GM18502 (cell line): ENCODE measurements around the gene HDAC4.

Experiments used
- ATAC-seq: cut with Tn5 transposase; IDR thresholded peaks from one replicate; pipeline ENCODE4 v1.9.1; 2021; ENCODE audit warnings: mild to moderate bottlenecking; ENCODE audit not compliant: unreplicated experiment, poor library complexity

HDAC4 gene

DNA sequence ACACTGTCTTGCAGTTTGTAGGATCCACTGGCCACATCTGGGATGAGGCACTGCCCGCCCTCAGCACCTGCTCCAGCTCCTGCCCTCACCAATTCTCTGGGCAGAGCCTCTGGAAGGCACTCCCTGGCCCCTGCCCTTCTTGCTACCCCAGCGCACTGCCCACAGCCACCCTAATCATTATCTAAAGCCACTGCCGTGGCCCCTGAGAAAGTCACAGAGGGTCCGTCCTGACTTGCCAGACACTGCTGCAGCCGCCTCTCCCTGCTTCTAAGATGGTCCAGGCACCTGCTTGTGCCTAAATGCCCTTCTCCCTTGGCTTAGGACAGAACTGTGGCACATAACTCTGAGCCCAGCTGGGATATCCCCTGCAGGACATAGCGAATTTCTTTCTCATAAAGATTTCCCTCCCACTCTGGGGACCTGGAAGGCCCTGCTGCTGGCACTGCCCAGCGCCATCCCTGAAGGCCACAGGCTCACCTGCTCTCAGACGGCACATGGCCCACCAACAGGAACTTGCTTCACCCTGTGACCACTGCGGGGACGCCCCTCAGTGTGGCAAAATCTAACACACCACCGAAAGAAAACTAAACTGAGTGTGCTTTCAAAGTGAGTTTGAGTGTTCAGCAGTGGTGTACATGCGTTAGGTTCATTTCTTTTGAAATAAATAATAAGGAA lies 244.9 kb downstream of the HDAC4 start:
- ATAC-seq, result no peak

DNA sequence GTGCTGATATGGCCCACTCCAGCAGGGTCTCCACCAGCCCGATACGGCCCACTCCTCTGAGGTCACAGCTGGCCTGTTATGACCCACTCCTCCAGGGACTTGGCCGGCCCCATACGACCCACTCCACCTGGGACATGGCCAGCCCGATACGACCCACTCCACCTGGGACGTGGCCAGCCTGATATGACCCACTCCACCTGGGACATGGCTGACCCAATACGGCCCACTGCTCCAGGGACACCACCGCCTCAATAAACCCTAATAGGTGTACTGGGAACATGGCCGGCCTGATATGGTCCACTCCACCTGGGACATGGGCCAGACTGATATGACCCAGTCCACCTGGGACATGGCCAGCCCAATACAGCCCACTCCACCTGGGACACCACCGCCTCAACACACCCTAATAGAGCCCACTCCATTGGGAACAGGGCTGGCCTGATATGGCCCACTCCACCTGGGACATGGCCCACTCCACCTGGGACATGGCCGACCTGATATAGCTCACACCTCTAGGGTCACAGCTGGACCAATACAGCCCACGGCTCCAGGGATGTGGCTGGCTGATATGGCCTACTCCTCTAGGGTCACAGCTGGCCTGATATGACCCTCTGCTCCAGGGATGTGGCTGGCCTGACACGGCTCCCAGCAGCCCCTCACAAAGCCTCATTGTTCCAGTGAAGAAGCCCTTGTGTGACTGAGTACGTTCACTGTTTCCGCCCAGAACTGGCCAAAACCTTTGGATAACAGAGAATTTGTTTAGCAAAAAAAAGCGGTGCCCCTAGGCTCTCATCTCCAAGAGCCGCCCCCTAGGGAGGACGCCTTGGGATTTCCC lies 245.6 kb downstream of the HDAC4 start:
- ATAC-seq, result no peak

DNA sequence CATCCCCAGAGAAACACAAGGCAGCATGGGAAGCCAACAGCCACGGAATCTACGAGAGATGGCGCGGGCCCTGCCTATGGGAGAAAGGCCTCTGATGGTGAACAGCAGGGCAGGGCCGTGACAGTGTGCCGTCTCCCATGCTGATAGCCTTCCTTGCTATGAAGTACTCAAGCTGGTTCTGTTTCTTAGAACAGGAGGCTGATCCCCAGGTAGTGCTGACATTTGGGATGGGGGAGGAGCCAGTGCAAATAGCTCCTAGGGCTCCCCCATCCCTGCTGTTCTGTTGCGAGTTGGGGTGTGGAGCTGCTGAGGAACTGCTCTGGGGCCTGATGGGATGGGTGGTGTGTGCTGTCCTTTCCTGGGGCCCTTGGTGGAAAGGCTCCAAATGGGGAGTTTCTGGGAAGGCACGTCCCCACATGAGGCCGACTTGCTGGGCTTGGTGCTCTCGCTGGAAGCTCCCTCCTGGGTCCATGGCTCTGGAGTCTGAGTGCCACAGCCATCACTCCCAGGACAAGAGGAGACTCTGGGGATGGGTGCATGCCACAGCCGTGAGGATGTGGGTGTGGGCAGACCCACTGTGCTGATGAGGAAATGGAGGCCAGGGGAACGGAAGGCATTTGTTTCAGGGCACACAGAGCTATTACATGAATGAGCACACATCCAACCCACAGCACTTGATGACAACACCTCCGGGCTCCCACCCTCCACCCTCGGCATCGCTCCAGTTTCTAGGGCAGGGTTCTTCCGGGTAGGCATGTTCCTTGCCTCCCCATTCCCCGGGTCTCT lies 246.8 kb downstream of the HDAC4 start:
- no peak for ATAC-seq

DNA sequence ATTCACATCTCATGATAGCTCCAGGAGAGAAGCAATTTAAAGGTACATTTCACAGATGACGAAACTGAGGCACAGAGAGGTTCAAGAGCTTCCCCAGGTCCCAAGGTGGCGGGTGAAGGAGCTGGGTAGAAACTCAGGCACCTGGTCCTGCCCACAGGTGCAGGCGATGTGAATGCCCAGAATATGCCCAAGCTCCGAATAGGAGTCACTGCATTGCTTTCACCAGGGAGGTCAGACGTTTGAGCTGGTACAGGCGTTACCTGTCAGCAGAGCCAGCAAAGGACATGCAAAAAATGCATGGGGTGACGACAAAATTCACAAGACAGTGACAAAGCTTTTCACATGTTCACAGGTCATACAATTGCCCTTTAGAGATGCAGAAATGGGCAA lies 247.9 kb downstream of the HDAC4 start:
- no peak for ATAC-seq

DNA sequence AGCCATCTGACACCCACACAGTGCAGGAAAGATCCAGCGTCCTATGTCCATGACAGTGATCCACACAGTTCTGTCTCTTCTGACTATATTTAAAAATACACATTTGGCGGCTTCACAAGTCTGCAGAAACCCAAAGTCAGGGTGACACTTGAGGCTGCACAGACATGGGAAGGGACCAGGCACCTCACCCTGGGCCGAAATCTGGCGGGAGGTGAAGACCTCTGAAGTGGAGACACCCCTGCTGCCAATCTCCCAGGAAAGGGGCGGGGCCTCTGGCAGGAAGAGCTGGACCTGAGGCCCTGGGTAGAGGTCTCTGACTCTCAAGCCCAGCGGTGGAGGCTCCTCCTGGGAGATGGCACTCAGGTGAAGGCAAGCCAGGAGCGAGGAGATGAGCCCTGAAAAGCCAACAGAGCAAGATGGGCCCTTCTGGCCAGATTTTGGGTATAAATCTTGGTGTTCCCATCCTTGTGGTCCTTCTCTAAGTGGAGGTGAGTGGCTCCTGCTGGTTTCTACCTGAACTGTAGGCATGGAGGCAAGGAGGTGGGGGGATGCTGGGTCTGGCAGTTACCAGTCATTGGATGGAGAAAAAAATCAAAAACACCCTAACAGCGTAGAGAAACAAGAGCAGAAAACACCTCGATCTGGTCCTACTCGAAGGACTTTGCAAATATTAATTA lies 248.4 kb downstream of the HDAC4 start:
- no peak for ATAC-seq

DNA sequence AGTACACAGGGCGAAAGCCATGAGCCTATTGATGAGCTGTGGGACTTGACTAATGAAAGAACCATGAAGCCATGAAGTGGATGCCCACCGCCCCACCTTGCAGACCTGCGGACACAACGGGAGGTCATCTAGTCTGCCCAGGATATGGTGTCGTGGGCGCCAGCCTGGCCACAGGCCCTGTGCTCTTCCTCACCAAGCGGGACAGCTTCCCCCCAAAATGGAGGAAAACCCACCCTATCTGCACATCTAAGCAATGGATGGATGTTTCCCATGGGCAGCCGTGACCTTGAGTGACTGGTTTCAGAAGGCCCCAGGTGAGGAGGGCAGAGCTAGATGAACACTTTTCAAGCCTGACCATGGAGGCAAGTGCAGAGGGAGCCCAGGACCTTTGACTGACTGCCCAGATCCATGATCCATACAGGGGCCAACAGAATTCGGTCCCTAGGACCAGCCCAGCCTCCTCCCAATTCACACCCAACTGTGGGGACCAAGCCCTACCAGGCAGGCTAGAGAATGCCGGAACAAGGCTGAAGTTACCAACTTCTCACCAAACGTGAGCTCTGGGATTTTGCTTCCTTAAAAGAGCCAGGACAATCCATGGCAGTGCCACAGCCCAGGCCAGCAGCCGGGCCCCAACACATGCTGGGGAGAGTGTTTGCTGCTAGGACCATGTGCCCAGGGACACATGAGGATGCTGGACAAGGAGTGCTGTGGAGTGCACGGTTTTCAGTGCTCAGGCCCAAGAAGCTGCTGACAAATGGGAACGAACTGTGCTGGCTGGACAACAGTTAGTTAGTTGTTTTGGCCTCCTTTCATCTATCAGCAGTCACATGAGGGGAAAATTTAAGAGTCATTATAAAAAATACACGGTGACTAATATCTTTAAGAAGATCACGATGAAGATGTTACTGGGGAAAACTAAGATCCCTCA lies 249.4 kb downstream of the HDAC4 start:
- ATAC-seq, result no peak

DNA sequence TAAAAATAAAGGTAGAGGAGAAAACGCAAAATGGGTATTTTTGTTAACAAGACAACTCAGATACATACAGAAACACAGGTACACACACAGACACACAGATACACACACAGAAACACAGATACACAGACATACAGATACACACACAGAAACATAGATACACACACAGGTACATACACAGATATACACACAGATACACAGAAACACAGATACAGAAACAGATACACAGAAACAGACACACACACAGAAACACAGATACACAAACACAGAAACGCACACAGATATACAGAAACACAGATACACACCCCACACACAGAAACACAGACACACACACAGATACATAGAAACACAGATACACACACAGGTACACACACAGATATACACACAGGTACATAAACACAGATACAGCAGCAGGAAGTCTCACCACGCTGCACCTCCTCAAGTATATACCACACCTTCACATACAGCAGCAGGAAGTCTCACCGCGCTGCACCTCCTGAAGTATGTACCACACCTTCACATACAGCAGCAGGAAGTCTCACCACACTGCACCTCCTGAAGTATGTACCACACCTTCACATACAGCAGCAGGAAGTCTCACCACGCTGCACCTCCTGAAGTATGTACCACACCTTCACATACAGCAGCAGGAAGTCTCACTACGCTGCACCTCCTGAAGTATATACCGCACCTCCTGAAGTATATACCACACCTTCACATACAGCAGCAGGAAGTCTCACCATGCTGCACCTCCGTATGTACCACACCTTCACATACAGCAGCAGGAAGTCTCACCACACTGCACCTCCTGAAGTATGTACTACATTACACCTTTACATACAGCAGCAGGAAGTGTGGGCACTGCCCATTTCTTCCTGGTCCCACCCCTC lies 250.5 kb downstream of the HDAC4 start:
- ATAC-seq, result no peak

DNA sequence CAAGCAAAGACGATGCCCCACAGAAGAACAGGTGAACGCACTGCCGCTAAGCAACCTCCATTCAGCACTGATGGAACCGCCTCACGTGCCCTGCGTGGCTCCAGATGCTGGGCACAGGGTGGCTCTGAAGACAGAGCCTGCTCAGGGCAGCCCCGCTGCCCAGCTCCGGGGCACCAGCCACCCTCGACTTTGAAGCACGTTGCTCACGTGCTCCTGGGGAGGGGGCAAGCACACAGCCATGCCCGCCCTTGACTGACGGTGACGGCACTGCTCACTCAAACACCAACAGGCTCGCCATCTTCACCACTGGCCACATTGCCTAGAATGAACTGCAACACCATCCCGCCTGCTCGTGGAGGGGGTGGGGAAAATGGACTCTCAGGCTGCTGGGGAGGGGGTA lies 251.3 kb downstream of the HDAC4 start:
- no peak for ATAC-seq

DNA sequence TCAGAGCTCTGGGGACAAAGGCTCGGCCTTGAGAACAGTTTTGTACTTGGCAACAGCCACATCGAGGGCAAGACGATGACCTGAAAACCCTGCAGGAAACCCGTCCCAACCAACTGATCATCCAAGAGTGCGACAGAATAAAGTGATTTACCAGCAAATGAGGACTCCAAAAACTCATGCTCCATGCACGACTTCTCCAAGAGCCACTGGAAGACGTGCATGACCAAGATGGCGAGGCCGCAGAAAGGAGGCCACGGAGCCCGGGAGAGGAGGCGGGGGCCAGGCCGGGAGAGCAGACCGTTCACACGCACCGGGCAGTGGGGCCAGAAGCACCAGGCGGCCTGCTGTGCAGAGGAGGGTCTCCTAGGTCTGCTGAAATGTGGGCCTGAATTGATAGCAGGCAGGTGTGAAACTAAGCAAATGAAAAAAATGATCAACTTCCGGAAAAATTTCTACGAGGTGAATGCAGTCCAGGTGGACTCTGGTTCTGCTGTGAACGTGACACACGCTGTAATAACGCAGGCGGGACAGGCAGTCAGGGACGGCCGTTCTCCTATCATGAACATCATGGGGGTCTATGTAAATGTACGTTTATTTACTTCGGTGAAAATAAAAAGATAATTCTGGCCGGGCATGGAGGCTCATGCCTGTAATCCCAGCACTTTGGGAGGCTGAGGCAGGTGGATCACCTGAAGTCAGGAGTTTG lies 252.2 kb downstream of the HDAC4 start:
- no peak for ATAC-seq

DNA sequence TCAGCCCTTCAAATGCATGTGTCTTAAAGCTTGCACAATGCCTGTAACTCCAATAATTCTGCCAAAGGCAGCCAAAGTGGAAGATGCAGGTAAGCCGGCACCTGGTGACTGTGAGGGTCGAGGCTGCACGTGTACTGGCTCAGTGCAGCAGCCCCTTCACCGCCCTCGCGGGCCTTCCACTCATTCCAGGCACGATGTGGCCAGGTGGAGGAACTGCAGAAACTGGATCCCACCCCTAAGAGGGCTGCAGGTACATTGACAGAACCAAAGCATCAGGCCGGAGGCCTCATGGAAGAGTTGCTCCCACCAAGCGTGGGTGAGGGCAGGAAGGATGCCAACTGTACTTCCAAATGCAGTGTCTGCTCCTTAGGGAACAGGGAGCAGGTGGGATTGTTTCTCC lies 253.4 kb downstream of the HDAC4 start:
- no peak for ATAC-seq

DNA sequence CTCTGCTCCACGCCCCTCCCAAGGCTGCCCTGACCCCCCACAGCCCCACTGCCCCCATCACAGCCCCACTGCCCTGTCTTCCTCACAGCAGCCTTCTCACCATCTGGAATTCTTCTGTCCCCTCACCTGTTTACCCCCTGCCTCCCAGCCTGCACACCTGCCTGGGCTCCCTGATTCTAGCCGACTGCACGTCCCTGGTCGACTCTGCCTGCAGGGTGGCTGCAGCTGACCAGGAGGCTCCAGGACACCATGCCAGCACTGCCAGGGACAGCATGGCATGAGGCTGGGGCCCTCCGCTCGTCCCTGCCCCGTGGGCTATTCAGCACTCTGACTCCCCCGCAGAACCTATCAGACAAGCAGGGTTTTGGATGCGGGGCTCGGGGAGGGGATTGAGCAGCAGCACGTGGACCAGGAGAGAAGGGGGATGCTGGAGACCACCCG lies 254.1 kb downstream of the HDAC4 start:
- no peak for ATAC-seq

DNA sequence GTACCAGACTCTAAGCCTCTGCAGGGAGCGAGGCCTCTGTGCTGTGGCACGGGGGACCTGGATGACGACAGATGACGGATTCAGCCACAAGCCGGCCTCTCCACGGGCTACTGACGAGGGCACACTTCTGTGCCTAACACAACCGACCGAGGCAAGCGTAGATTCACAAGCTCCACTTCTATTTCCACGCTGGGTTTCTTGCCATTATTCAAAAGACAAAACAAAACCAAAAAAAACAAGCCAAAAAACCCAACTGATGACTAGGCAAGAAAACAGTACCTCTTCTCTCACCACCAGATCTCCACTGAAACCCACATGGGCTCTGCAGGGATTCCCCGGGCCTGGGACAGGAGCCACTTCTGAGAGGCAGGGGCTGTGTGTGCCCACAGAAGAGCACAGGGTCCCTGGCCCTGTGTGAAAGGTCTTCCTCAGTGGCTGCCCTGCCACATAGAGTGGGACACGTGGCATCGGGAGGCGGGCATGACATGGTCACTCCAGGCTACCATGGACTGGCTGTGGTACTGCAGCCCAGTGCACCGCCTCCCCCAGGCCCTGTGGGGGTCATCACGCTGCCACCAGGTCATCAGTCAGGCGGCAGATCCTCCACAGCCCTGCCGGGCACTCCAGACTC lies 254.7 kb downstream of the HDAC4 start:
- no peak for ATAC-seq

DNA sequence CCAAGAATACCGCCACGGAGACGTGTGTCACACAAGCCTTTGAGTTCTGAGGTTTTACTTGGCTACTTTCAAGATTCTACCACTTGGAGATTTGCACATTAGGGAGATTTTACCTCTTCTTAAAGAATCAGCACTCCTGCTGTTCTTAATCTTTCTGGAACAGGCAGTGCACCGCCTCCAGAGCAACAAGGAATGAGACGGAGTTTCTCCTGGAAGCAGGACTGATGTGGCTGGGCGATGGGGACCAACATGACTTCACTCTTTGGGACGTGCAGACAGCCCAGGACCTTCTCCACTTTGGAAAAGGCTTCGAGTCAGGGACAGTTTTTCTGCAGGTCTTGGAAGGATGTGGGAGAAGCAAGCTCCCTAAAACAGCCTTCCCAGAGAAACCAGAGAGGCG lies 255.2 kb downstream of the HDAC4 start:
- ATAC-seq, result no peak

DNA sequence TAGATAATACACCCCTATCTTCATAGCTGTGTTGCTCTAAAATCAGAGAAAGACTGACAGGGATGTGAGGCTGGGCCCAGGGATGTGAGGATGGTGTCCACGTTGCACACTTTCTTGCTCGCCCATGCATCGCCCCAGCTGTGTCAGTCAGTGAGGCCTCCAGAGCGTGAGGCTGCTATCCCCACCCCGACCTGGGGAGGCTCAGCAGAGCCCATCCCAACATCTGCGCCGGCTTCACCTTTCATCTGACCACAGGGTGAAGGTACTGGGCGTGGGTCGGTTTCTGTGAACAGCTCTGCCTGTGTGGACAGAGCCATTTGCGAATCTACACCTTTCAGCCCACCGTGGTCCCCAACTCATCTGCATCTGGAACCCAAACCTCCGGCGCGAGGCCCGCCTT lies 255.7 kb downstream of the HDAC4 start:
- ATAC-seq, result no peak

DNA sequence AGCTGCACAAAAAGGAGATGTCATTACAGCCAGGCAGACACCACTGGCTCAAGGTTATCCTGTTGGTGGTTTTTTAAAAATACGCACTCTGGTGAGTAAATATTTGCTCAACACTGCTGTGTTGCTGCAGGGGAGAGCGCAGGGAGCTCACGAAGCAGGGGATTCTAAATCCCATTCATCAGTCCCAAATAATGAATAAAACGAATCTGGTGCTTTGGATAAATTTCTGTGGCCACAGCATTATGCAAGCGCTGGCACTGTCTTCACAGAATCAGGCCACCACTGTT lies 256.2 kb downstream of the HDAC4 start:
- no peak for ATAC-seq

DNA sequence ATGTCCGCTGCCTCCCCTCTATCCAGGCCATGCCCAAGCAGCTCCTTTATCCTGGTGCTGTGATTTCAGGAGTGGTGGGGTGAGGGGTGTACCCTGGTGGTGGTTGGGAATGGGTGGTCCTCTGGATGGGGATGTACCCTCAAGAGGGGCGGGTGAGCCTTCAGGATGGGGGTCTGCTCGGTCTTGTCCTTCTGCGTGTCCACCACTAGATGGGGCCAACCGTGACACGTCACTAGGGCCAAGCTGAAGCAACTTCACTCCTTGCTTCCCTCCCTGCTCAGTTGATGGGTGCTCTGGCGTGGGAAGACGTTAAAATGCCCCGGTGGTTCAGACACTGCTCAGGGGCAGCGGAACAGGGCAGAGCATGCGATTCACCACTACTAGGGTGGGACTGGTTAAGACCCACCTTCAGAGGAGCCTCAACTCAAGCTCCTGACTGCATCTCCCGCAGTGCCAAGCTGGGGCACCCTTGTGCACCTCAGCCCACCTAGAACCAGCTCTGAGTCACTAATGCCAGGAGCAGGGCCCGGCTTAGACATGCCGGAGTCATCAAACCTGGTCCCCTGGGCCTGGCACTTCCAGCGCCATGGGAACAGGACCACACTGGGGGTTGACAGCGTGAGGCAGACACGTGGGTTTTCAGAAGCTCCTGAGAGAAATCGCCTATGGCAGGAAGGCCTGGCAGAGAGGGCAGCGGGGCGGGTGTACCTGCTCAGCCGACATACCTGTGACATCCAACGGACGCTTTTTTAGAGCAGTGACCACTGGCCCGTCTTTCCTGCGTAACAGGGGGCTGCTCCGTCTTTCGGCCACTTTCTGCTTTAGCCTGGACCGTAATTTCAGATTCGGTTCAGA lies 256.7 kb downstream of the HDAC4 start:
- ATAC-seq, result no peak

DNA sequence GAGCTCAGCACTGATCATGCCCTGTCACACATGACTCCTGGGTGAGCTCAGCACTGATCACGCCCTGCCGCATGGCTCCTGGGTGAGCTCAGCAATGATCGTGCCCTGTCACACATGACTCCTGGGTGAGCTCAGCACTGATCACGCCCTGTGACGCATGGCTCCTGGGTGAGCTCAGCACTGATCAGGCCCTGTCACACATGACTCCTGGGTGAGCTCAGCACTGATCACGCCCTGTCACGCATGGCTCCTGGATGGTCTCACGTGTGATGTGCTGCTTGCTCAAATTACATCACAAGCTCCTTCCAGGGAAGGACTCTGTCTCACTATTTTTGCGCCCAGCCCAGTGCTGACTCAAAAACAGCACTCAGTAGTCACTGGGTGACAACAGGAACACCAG lies 258.0 kb downstream of the HDAC4 start:
- ATAC-seq, result no peak
